Skeletal muscle cell (primary cell): ENCODE data around the gene TMEM63B.

Experiments
- DNase-seq: peaks from one replicate; pipeline ENCODE4 v3.0.0-alpha.2; 2010; ENCODE audit warnings: low read depth
- H3K4me3 ChIP-seq: 2 replicates; pipeline ENCODE4 v1.5.1; 2011; ENCODE audit warnings: low read depth, mild to moderate bottlenecking, control low read depth, low read length, moderate library complexity

TMEM63B gene

GRCh38 chr6:44113414-44113813, 13.9 kb upstream of the TMEM63B start:
- no peak for DNase-seq
- no peak overlapping the region for H3K4me3 ChIP-seq

- no peak for DNase-seq
Measured at GRCh38 chr6:44115866-44116265, 11.5 kb upstream of the TMEM63B start.

GRCh38 chr6:44116641-44117382, 10.5 kb upstream of the TMEM63B start:
- peak; percentile 58 for DNase-seq
- no peak overlapping the region for H3K4me3 ChIP-seq

More at GRCh38 chr6:44115866-44116265, 11.5 kb upstream of the TMEM63B start:
- no peak overlapping the region for H3K4me3 ChIP-seq

GRCh38 chr6:44117397-44118128, 9.8 kb upstream of the TMEM63B start:
- no peak for DNase-seq
- no peak overlapping the region for H3K4me3 ChIP-seq

- no peak for DNase-seq
- H3K4me3 ChIP-seq, result no peak overlapping the region
Measured at GRCh38 chr6:44119704-44120262, 7.6 kb upstream of the TMEM63B start.

GRCh38 chr6:44120692-44121443, 6.5 kb upstream of the TMEM63B start:
- no peak overlapping the region for H3K4me3 ChIP-seq
- no peak for DNase-seq

GRCh38 chr6:44122801-44123200, 4.6 kb upstream of the TMEM63B start:
- DNase-seq, result no peak

GRCh38 chr6:44123544-44123943, 3.8 kb upstream of the TMEM63B start:
- no peak for DNase-seq
- H3K4me3 ChIP-seq, result no peak overlapping the region

More at GRCh38 chr6:44122801-44123200, 4.6 kb upstream of the TMEM63B start:
- no peak overlapping the region for H3K4me3 ChIP-seq

GRCh38 chr6:44126320-44127149, 819 bp upstream of the TMEM63B start:
- peak overlapping the region; percentile 73 for H3K4me3 ChIP-seq
- peak; percentile 65 for DNase-seq

GRCh38 chr6:44128020-44128917, 915 bp downstream of the TMEM63B start:
- DNase-seq, result no peak
- peak overlapping the region; percentile 87 for H3K4me3 ChIP-seq

GRCh38 chr6:44129841-44130322, 2.5 kb downstream of the TMEM63B start:
- H3K4me3 ChIP-seq, result no peak overlapping the region
- DNase-seq, result no peak

GRCh38 chr6:44131892-44132291, 4.5 kb downstream of the TMEM63B start:
- DNase-seq, result no peak
- no peak overlapping the region for H3K4me3 ChIP-seq

- H3K4me3 ChIP-seq, result no peak overlapping the region
- DNase-seq, result no peak
Measured at GRCh38 chr6:44132476-44132875, 5.1 kb downstream of the TMEM63B start.

- H3K4me3 ChIP-seq, result peak overlapping the region; percentile 1
- DNase-seq, result no peak
Measured at GRCh38 chr6:44133003-44133931, 5.9 kb downstream of the TMEM63B start.

GRCh38 chr6:44133981-44134711, 6.8 kb downstream of the TMEM63B start:
- no peak for DNase-seq
- H3K4me3 ChIP-seq, result no peak overlapping the region

- no peak overlapping the region for H3K4me3 ChIP-seq
- DNase-seq, result no peak
Measured at GRCh38 chr6:44135173-44135758, 7.9 kb downstream of the TMEM63B start.
